Colon (tissue), 2 donors: Measurements from ENCODE around the gene KRTAP4-8.
A peak's percentile ranks its signal among the peaks of the same experiment; 100 is the strongest.
"Not testable (repeated sequence)": the region's sequence is repeated elsewhere in the genome, so short reads cannot be mapped to it uniquely, and the experiment has no call there.

Source experiments
- FAIRE-seq: peaks from 2 replicates; lab custom pipeline; 2012; peaks lifted over from hg19 to GRCh38; lab: Jason Lieb, UNC
- donor health status: control.
- donor health status: control.

Gene KRTAP4-8

GRCh38 chr17:41098042-41098441 lies at the start of gene KRTAP4-8:
KRTAP4-8 (minus strand) TSS chr17:41098142; CDS start chr17:41098084, 58 bp downstream.
- FAIRE-seq: no peak

GRCh38 chr17:41145261-41145660 lies 47.3 kb upstream of the KRTAP4-8 start:
- FAIRE-seq: no peak

GRCh38 chr17:41144846-41145245 lies 46.9 kb upstream of the KRTAP4-8 start:
- FAIRE-seq: no peak

GRCh38 chr17:41141361-41141760 lies 43.4 kb upstream of the KRTAP4-8 start:
- FAIRE-seq: no peak

GRCh38 chr17:41140360-41141131 lies 42.6 kb upstream of the KRTAP4-8 start, which contains the start of gene KRTAP4-6:
KRTAP4-6 (minus strand) TSS chr17:41140544; CDS start chr17:41140487, 57 bp downstream.
- FAIRE-seq: no peak

- not testable (repeated sequence) for FAIRE-seq
Measured at GRCh38 chr17:41139865-41140264, 41.9 kb upstream of the KRTAP4-8 start.

- no peak for FAIRE-seq
Measured at GRCh38 chr17:41133880-41134735, 36.2 kb upstream of the KRTAP4-8 start.

GRCh38 chr17:41131979-41132378 lies 34.0 kb upstream of the KRTAP4-8 start:
- no peak for FAIRE-seq

GRCh38 chr17:41127371-41127770 lies 29.4 kb upstream of the KRTAP4-8 start:
- FAIRE-seq: no peak

GRCh38 chr17:41126412-41126811 lies 28.5 kb upstream of the KRTAP4-8 start:
- no peak for FAIRE-seq

- no peak for FAIRE-seq
Measured at GRCh38 chr17:41125064-41125463, 27.1 kb upstream of the KRTAP4-8 start.

GRCh38 chr17:41123991-41124371 lies 26.0 kb upstream of the KRTAP4-8 start, which contains the start of gene KRTAP4-12:
KRTAP4-12 (minus strand) TSS chr17:41124182; CDS start chr17:41124122, 60 bp downstream.
- not testable (repeated sequence) for FAIRE-seq

GRCh38 chr17:41123292-41123990 lies 25.5 kb upstream of the KRTAP4-8 start:
- not testable (repeated sequence) for FAIRE-seq

GRCh38 chr17:41121742-41122141 lies 23.8 kb upstream of the KRTAP4-8 start:
- FAIRE-seq: no peak

GRCh38 chr17:41119696-41120690 lies 22.1 kb upstream of the KRTAP4-8 start:
- FAIRE-seq: peak; percentile 57

- FAIRE-seq: no peak
Measured at GRCh38 chr17:41118721-41119120, 20.8 kb upstream of the KRTAP4-8 start.

GRCh38 chr17:41117846-41118386 lies 20.0 kb upstream of the KRTAP4-8 start, which contains the start of gene KRTAP4-11:
KRTAP4-11 (minus strand) TSS chr17:41118373; CDS start chr17:41118315, 58 bp downstream.
- FAIRE-seq: not testable (repeated sequence)

- no peak for FAIRE-seq
Measured at GRCh38 chr17:41116297-41116696, 18.4 kb upstream of the KRTAP4-8 start.

- FAIRE-seq: no peak
Measured at GRCh38 chr17:41111151-41111885, 13.4 kb upstream of the KRTAP4-8 start.
